Liver (tissue), 9 donors: ENCODE data around the gene TSPAN13. TPM values are rescaled to one million over a fixed set of nuclear protein-coding genes. Genes with fewer than 3 reads are reported as not detected.

Experiments used
- DNase-seq: peaks from one replicate; pipeline ENCODE4 v3.0.0-alpha.2; 2017; ENCODE audit warnings: low spot score
- H3K27ac ChIP-seq, 2 donors: one replicate each; pipeline ENCODE4 v1.7.0; 2013; ENCODE audit warnings: inconsistent platforms in 2 of 2, low read length in 2 of 2, control low read depth in 1 of 2, low read depth in 1 of 2, mild to moderate bottlenecking in 1 of 2
- H3K27me3 ChIP-seq, 4 donors: one replicate each; pipeline versions ENCODE4 v1.6.1 to v1.7.0; 2013; ENCODE audit warnings: low read length in 3 of 4, inconsistent platforms in 1 of 4, mild to moderate bottlenecking in 1 of 4, moderate library complexity in 1 of 4; ENCODE audit not compliant: control insufficient read depth in 4 of 4, insufficient read depth in 4 of 4
- H3K36me3 ChIP-seq, 4 donors: one replicate each; pipeline versions ENCODE4 v1.6.1 to v1.7.0; 2013; ENCODE audit warnings: low read length in 3 of 4, mild to moderate bottlenecking in 3 of 4, low read depth in 1 of 4, moderate library complexity in 1 of 4; ENCODE audit not compliant: control insufficient read depth in 4 of 4, insufficient read depth in 3 of 4
- H3K4me1 ChIP-seq, 4 donors: one replicate each; pipeline versions ENCODE4 v1.6.1 to v1.7.0; 2013; ENCODE audit warnings: low read length in 3 of 4, mild to moderate bottlenecking in 3 of 4, moderate library complexity in 1 of 4; ENCODE audit not compliant: control insufficient read depth in 4 of 4, insufficient read depth in 4 of 4
- H3K4me3 ChIP-seq, 3 donors: one replicate each; pipeline versions ENCODE4 v1.6.1 to v1.7.0; 2013; ENCODE audit warnings: low read length in 3 of 3, control low read depth in 1 of 3, low read depth in 1 of 3, mild to moderate bottlenecking in 1 of 3
- H3K9ac ChIP-seq, 2 donors: one replicate each; pipeline ENCODE4 v1.7.0; 2013; ENCODE audit warnings: low read length in 2 of 2, mild to moderate bottlenecking in 2 of 2, moderate library complexity in 2 of 2, control low read depth in 1 of 2, low read depth in 1 of 2
- H3K9me3 ChIP-seq, 4 donors: one replicate each; pipeline versions ENCODE4 v1.6.1 to v1.7.0; 2013; ENCODE audit warnings: low read length in 3 of 4; ENCODE audit not compliant: control insufficient read depth in 4 of 4
- ATF3 ChIP-seq: IDR thresholded peaks from 2 replicates; pipeline ENCODE4 v1.6.1; 2016; ENCODE audit warnings: antibody characterized with exemption
- EGR1 ChIP-seq, 2 donors: IDR thresholded peaks; 2 replicates each; pipeline ENCODE4 v1.6.1; 2016 to 2018; ENCODE audit warnings: antibody characterized with exemption in 2 of 2, low read depth in 2 of 2
- FOXA1 ChIP-seq: IDR thresholded peaks from 2 replicates; pipeline ENCODE4 v1.6.1; 2016; ENCODE audit warnings: antibody characterized with exemption
- FOXA2 ChIP-seq: IDR thresholded peaks from 2 replicates; pipeline ENCODE4 v1.6.1; 2016; ENCODE audit warnings: antibody characterized with exemption
- GABPA ChIP-seq, 2 donors: IDR thresholded peaks in 1 of 2; conservative IDR thresholded peaks in 1 of 2; 2 replicates each; pipeline ENCODE4 v1.6.1; 2016; ENCODE audit warnings: antibody characterized with exemption in 2 of 2, mild to moderate bottlenecking in 1 of 2, moderate library complexity in 1 of 2
- HNF4A ChIP-seq, 2 donors: conservative IDR thresholded peaks; 2 replicates each; pipeline ENCODE4 v1.6.1; 2016; ENCODE audit warnings: antibody characterized with exemption in 2 of 2, mild to moderate bottlenecking in 2 of 2
- HNF4G ChIP-seq: IDR thresholded peaks from 2 replicates; pipeline ENCODE4 v1.6.1; 2016; ENCODE audit warnings: antibody characterized with exemption
- JUND ChIP-seq, 2 donors: IDR thresholded peaks; 2 replicates each; pipeline ENCODE4 v1.6.1; 2016; ENCODE audit warnings: antibody characterized with exemption in 2 of 2
- NR2F2 ChIP-seq: IDR thresholded peaks from 2 replicates; pipeline ENCODE4 v1.6.1; 2016; ENCODE audit warnings: antibody characterized with exemption
- RAD21 ChIP-seq, 2 donors: IDR thresholded peaks; 2 replicates each; pipeline ENCODE4 v1.6.1; 2016; ENCODE audit warnings: antibody characterized with exemption in 2 of 2, mild to moderate bottlenecking in 2 of 2
- REST ChIP-seq: IDR thresholded peaks from 2 replicates; pipeline ENCODE4 v1.6.1; 2016; ENCODE audit warnings: antibody characterized with exemption, mild to moderate bottlenecking
- TAF1 ChIP-seq: conservative IDR thresholded peaks from 2 replicates; pipeline ENCODE4 v1.6.1; 2016; ENCODE audit warnings: antibody characterized with exemption, mild to moderate bottlenecking
- WGBS: extraction: QIAGEN DNeasy Blood & Tissue Kit; methylation state at CpG from one replicate; pipeline ENCODE4 v1.1.7; 2013; 5-methylcytosine and 5-hydroxymethylcytosine counted together
- polyA plus RNA-seq, 2 donors: library from polyadenylated mRNA; stranded (reverse) in 1 of 2; unstranded in 1 of 2; fragments of 200-250 nt in 1 of 2; fragments of >200 nt in 1 of 2; fragmentation: Nextera tagmentation in 1 of 2; extraction: Ambion mirVana in 1 of 2; gene quantifications; one replicate each; pipeline versions ENCODE4 v1.2.1 to v1.2.3, GENCODE V29; 2013 to 2015
- total RNA-seq, 2 donors: library from RNA; depleted of rRNA; stranded (reverse); fragments of >200 nt; gene quantifications; one replicate each; pipeline ENCODE4 v1.2.3, GENCODE V29; 2014
- TF ChIP-seq, protein P1 (sequence below): fragments of 150-350 bp; IDR thresholded peaks from 2 replicates; pipeline ENCODE4 v1.5.1; 2017; ENCODE audit warnings: improper control_type of control experiment, low read depth, low read length; ENCODE audit not compliant: missing input control
- TF ChIP-seq, protein P2 (sequence below): IDR thresholded peaks from 2 replicates; pipeline ENCODE4 v1.6.1; 2016; ENCODE audit warnings: antibody characterized with exemption
- donor health status: healthy.
- donor health status: healthy.
- donor health status: healthy.
- donor health status: healthy.
- donor health status: healthy.

TSPAN13 gene
- total and polyA plus RNA-seq, 4 donors = 8.9 to 24.4 (median 15.8) TPM

DNA sequence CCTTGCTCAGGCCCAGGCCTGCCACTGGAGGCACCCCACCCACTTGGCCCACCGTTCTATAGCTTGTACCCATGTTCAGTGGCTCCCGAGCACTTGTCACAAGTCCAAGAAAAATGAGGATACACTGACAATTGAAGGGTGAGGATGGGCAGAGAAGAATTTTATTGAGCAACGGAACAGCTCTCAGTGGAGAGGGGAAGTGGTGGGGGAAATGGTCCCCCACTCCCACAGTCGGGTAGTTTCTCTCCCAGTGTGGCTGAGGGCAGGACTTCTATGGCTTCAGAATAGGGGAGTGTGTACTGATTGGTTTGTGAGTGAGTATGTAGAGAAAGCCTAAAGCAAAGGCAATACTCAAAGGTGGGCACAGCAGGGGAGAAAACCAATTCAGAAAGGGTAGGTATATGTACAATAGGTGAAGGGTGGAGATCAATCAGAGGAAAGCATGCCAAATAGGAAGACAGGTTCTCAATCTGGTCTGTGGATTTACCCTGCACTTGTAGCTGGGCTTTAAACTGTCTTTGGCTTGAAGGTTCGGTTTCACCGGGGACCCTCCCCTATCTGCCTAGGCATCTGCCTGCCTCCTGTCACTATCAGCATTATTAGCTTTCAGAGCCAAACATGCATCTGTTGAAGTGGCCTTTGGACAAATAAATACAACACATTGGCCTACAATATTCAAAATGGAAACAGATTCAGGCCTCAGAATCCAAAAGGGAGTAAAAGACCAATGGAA lies 8.9 kb upstream of the TSPAN13 start:
- Histone ChIP-seq H3K27me3 (no peaks in the 10 kb centered on the region), H3K27ac (no peak overlapping the region), H3K4me1 (no peaks in the 10 kb centered on the region), H3K9me3 (no peaks in the 10 kb centered on the region), H3K36me3 (no peaks in the 10 kb centered on the region), H3K4me3 (no peak overlapping the region), H3K9ac (no peak overlapping the region)
- no peak for DNase-seq
- TF ChIP-seq RAD21 (IDR thresholded peaks at IDR 0.05) (no peak), HNF4A (conservative IDR thresholded peaks at IDR 0.05) (peak in 1 of 2 donors; percentile 11), REST (no peak), HNF4G (no peak), JUND (IDR thresholded peaks at IDR 0.05) (no peak), EGR1 (IDR thresholded peaks at IDR 0.05; ENCODE audit: low read depth in 2 of 2) (no peak), NR2F2 (no peak)
- TF ChIP-seq, protein P1, sequence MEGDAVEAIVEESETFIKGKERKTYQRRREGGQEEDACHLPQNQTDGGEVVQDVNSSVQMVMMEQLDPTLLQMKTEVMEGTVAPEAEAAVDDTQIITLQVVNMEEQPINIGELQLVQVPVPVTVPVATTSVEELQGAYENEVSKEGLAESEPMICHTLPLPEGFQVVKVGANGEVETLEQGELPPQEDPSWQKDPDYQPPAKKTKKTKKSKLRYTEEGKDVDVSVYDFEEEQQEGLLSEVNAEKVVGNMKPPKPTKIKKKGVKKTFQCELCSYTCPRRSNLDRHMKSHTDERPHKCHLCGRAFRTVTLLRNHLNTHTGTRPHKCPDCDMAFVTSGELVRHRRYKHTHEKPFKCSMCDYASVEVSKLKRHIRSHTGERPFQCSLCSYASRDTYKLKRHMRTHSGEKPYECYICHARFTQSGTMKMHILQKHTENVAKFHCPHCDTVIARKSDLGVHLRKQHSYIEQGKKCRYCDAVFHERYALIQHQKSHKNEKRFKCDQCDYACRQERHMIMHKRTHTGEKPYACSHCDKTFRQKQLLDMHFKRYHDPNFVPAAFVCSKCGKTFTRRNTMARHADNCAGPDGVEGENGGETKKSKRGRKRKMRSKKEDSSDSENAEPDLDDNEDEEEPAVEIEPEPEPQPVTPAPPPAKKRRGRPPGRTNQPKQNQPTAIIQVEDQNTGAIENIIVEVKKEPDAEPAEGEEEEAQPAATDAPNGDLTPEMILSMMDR = no peak
- WGBS = 77% methylated on average over 6 of the region's 6 CpGs

DNA sequence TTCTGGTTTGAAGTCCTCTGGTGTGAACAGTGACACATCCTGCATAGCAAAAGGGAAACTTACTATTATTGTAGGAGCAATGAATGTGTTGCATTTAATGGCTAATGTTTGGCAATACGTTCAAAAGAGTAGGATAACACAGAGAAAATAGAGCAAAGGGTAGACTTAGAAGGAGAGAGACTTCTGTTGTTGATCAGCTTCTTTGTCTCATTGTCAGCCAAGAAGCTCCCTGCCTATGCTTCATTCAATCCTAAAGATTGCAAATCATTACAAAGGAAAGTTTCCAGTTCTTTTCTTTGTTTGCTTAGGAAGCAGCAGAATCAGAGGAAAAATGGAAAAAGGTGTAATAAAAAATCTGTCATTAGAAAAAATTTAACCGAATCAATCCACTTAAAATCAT lies 7.9 kb upstream of the TSPAN13 start:
- Histone ChIP-seq H3K4me3 (no peak overlapping the region), H3K9ac (no peak overlapping the region), H3K4me1 (no peaks in the 10 kb centered on the region), H3K27ac (no peak overlapping the region), H3K27me3 (no peaks in the 10 kb centered on the region), H3K9me3 (no peaks in the 10 kb centered on the region), H3K36me3 (no peaks in the 10 kb centered on the region)
- no peak for TF ChIP-seq NR2F2
- TF ChIP-seq FOXA1 = no peak
- no peak for TF ChIP-seq HNF4A (conservative IDR thresholded peaks at IDR 0.05)
- no peak for TF ChIP-seq GABPA (IDR thresholded peaks at IDR 0.05 in 1 of 2, conservative IDR thresholded peaks at IDR 0.05 in 1 of 2)
- TF ChIP-seq RAD21 (IDR thresholded peaks at IDR 0.05) = no peak
- TF ChIP-seq FOXA2 = no peak
- 89% methylated on average over 2 of the region's 2 CpGs for WGBS
- DNase-seq = no peak

DNA sequence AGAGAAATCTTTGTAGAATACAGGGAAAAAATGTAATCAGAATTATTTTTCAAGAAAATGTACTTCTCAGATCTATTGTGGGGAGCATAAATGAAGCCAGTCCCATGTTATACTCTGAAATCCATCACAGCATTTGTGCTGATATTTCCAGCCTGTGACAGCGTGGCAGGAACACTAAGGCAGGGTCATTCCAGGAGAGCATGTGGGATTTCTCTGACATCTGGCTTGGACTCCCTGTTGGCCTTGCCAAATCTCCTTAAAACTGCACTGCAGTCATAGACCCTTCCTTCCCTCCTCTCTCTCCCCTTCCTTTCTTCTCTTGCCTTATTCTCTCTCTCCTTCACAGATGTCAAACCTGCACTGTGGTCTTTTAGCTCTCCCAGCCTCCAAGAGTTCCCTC lies 6.5 kb upstream of the TSPAN13 start:
- 70% methylated on average over 1 of the region's 1 CpG for WGBS
- no peaks in the 10 kb centered on the region for H3K36me3 ChIP-seq
- TF ChIP-seq ATF3 (no peak), JUND (IDR thresholded peaks at IDR 0.05) (no peak), HNF4A (conservative IDR thresholded peaks at IDR 0.05) (no peak), NR2F2 (no peak), TAF1 (no peak), RAD21 (IDR thresholded peaks at IDR 0.05) (no peak), GABPA (IDR thresholded peaks at IDR 0.05 in 1 of 2, conservative IDR thresholded peaks at IDR 0.05 in 1 of 2) (no peak), FOXA1 (no peak), EGR1 (IDR thresholded peaks at IDR 0.05; ENCODE audit: low read depth in 2 of 2) (no peak)
- TF ChIP-seq, protein P2, sequence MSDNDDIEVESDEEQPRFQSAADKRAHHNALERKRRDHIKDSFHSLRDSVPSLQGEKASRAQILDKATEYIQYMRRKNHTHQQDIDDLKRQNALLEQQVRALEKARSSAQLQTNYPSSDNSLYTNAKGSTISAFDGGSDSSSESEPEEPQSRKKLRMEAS = no peak
- TF ChIP-seq, protein P1 = no peak

More for the DNA sequence above, 6.5 kb upstream of the TSPAN13 start:
- no peak for DNase-seq
- H3K4me1 ChIP-seq = no peaks in the 10 kb centered on the region
- no peaks in the 10 kb centered on the region for H3K27me3 ChIP-seq
- no peaks in the 10 kb centered on the region for H3K9me3 ChIP-seq
- H3K9ac ChIP-seq = no peak overlapping the region
- H3K27ac ChIP-seq = no peak overlapping the region
- no peak overlapping the region for H3K4me3 ChIP-seq
